AG09309 (cell line): ENCODE data around the gene CDH4.

Experiments
- DNase-seq: peaks from one replicate; pipeline ENCODE4 v3.0.0-alpha.2; 2010; ENCODE audit warnings: low read depth
- H3K4me3 ChIP-seq: 2 replicates; pipeline ENCODE4 v1.5.1; 2011; ENCODE audit warnings: mild to moderate bottlenecking, low read depth, low read length, moderate library complexity; ENCODE audit not compliant: control insufficient read depth
- CTCF ChIP-seq: IDR thresholded peaks from 2 replicates; pipeline ENCODE4 v1.5.1; 2011; ENCODE audit warnings: mild to moderate bottlenecking, low read depth, low read length, inconsistent platforms; ENCODE audit not compliant: insufficient read depth, control insufficient read depth; ENCODE audit errors: missing control alignments

The CDH4 gene

GRCh38 chr20:61292821-61293612 is 41.0 kb downstream of the CDH4 start:
- no peak for TF ChIP-seq CTCF
- DNase-seq = no peak
- H3K4me3 ChIP-seq = no peak overlapping the region

- TF ChIP-seq CTCF = no peak
- DNase-seq = no peak
- no peak overlapping the region for H3K4me3 ChIP-seq
These were observed 41.9 kb downstream of the CDH4 start for GRCh38 chr20:61293951-61294350.

GRCh38 chr20:61295249-61295648 is 43.2 kb downstream of the CDH4 start:
- DNase-seq = no peak
- H3K4me3 ChIP-seq = no peak overlapping the region
- no peak for TF ChIP-seq CTCF

DNA sequence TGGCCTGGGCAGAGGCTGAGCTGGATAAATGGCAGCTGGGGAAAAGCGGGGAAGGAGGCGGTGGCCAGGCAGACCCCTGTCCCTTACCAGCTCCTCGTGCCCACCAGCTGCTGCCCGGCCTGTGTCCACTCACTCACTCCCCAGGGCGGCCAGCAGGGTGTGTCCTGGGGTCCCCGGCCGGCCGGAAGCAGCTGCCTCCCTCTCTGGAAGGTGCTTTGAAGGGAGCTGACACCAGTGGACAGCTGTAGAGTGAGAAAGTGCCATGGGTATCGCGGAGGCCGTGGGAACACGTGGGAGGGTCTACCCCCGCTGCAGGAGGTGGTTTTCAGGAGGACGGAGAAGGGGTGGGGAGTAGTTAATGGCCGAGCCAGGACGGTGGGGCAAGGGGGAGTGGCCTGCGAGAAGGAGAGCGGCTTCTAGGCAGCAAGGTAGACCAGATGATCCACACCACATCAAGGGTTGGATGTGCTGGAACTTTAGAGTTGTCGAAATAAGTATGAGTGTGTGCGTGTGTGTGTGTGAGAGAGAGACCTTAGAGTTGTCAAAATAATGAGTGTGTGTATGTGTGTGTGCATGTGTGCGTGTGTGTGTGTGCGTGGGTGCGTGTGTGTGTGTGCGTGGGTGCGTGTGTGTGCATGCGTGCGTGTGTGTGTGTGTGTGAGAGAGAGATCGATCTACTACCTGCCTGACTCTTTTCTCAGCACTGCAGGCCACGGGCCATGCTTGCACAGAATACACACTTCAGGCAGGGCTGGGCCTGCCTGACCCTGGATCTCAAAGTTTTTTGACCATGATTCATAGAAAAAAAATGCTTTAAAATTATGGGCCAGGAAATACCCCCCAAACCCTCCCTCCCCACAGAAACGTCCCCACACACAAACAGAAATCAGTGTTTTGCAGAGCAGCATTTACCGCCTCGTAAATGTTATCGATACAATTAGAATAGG is 43.9 kb downstream of the CDH4 start:
- H3K4me3 ChIP-seq = no peak overlapping the region
- no peak for TF ChIP-seq CTCF
- DNase-seq = no peak

GRCh38 chr20:61296629-61297019 is 44.6 kb downstream of the CDH4 start:
- TF ChIP-seq CTCF = no peak
- DNase-seq = no peak
- no peak overlapping the region for H3K4me3 ChIP-seq

DNA sequence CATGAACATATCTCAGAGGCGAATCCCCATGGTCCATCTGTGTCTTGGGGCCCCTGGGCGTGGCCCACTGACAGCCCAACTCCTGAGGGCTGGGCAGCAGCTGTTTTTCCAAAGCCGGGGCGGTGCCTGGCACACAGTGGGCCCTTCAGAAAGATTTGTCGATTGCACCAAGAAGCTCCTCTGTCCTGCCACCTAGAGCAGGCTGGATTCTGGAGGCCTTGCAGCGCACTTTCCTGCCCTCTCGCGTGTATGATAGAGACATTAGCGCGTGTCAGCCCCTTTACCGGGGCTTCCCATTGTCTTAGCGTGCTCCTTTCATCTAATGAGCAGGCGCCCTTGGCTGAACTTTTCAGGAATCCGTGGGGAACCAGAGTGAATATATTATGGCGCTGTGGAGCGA is 45.4 kb downstream of the CDH4 start:
- no peak for TF ChIP-seq CTCF
- H3K4me3 ChIP-seq = no peak overlapping the region
- no peak for DNase-seq
